Chondrocyte (in vitro differentiated cells): ENCODE measurements around the gene TTC3. TPM values are rescaled to one million over a fixed set of nuclear protein-coding genes. Genes with fewer than 3 reads are reported as not detected.

Source experiments
- DNase-seq: peaks from one replicate; pipeline ENCODE4 v3.0.0; 2021; ENCODE audit warnings: mixed read lengths, low spot score
- H3K27ac Mint-ChIP-seq: one replicate; pipeline ENCODE4 v1.8.0; 2021; ENCODE audit warnings: mild to moderate bottlenecking, moderate library complexity, mixed read lengths; ENCODE audit not compliant: unreplicated experiment
- H3K27me3 Mint-ChIP-seq: 2 replicates; pipeline ENCODE4 v1.8.0; 2021; ENCODE audit warnings: low read depth, mixed read lengths
- H3K36me3 Mint-ChIP-seq: 2 replicates; pipeline ENCODE4 v1.8.0; 2021; ENCODE audit warnings: low read depth, mixed read lengths
- H3K4me1 Mint-ChIP-seq: 2 replicates; pipeline ENCODE4 v1.8.0; 2021; ENCODE audit warnings: low read depth, mild to moderate bottlenecking, mixed read lengths
- H3K4me3 Mint-ChIP-seq: one replicate; pipeline ENCODE4 v1.8.0; 2021; ENCODE audit warnings: mild to moderate bottlenecking, moderate library complexity, mixed read lengths; ENCODE audit not compliant: unreplicated experiment
- H3K9me3 Mint-ChIP-seq: 2 replicates; pipeline ENCODE4 v1.8.0; 2021; ENCODE audit warnings: low read depth, mixed read lengths
- CTCF ChIP-seq: fragments of 200-600 bp; sonication (generic); IDR thresholded peaks from 2 replicates; pipeline ENCODE4 v1.5.0; 2021; ENCODE audit warnings: antibody characterized with exemption, mild to moderate bottlenecking, moderate library complexity
- total RNA-seq: library from RNA; stranded (reverse); gene quantifications from 3 replicates; pipeline ENCODE4 v1.2.1, GENCODE V29; 2021

The TTC3 gene
- total RNA-seq, 1 donor from 2014 or later, result 258 TPM

GRCh38 chr21:37204580-37204979 is 131.5 kb downstream of the TTC3 start:
- no peak for TF ChIP-seq CTCF
- Mint-ChIP-seq H3K9me3 (no peaks in the 10 kb centered on the region), H3K36me3 (peaks cover 34% of the 10 kb centered on the region), H3K4me1 (peaks cover 28% of the 10 kb centered on the region), H3K4me3 (no peak overlapping the region), H3K27me3 (no peaks in the 10 kb centered on the region), H3K27ac (no peak overlapping the region)
- DNase-seq, result no peak

- DNase-seq, result no peak
- H3K27me3 Mint-ChIP-seq, result no peaks in the 10 kb centered on the region
- peaks cover 26% of the 10 kb centered on the region for H3K4me1 Mint-ChIP-seq
- H3K36me3 Mint-ChIP-seq, result peaks cover 27% of the 10 kb centered on the region
- no peak for TF ChIP-seq CTCF
- H3K27ac Mint-ChIP-seq, result no peak overlapping the region
- no peak overlapping the region for H3K4me3 Mint-ChIP-seq
- H3K9me3 Mint-ChIP-seq, result peaks cover 4% of the 10 kb centered on the region
Measured at GRCh38 chr21:37206496-37206895, 133.4 kb downstream of the TTC3 start.

GRCh38 chr21:37207441-37208009 is 134.5 kb downstream of the TTC3 start:
- TF ChIP-seq CTCF, result no peak
- H3K27ac Mint-ChIP-seq, result peak overlapping the region; percentile 89
- H3K36me3 Mint-ChIP-seq, result peaks cover 17% of the 10 kb centered on the region
- H3K9me3 Mint-ChIP-seq, result peaks cover 5% of the 10 kb centered on the region
- H3K4me1 Mint-ChIP-seq, result peaks cover 26% of the 10 kb centered on the region
- no peak overlapping the region for H3K4me3 Mint-ChIP-seq
- no peaks in the 10 kb centered on the region for H3K27me3 Mint-ChIP-seq
- DNase-seq, result no peak

GRCh38 chr21:37208056-37208721 is 135.1 kb downstream of the TTC3 start:
- peak overlapping the region; percentile 51 for H3K4me3 Mint-ChIP-seq
- peaks cover 11% of the 10 kb centered on the region for H3K36me3 Mint-ChIP-seq
- TF ChIP-seq CTCF, result no peak
- H3K27ac Mint-ChIP-seq, result peak overlapping the region; percentile 89
- peaks cover 5% of the 10 kb centered on the region for H3K9me3 Mint-ChIP-seq
- DNase-seq, result no peak
- no peaks in the 10 kb centered on the region for H3K27me3 Mint-ChIP-seq
- peaks cover 26% of the 10 kb centered on the region for H3K4me1 Mint-ChIP-seq

- TF ChIP-seq CTCF, result no peak
- H3K4me3 Mint-ChIP-seq, result no peak overlapping the region
- peaks cover 10% of the 10 kb centered on the region for H3K36me3 Mint-ChIP-seq
- peaks cover 26% of the 10 kb centered on the region for H3K4me1 Mint-ChIP-seq
- H3K9me3 Mint-ChIP-seq, result peaks cover 5% of the 10 kb centered on the region
- DNase-seq, result no peak
- H3K27me3 Mint-ChIP-seq, result no peaks in the 10 kb centered on the region
- H3K27ac Mint-ChIP-seq, result no peak overlapping the region
Measured at GRCh38 chr21:37208741-37209225, 135.7 kb downstream of the TTC3 start.
